ENCODE measurements around the gene LANCL1. TPM values are rescaled to one million over a fixed set of nuclear protein-coding genes. Genes with fewer than 3 reads are reported as not detected.
"Not testable (repeated sequence)": the region's sequence is repeated elsewhere in the genome, so short reads cannot be mapped to it uniquely, and the experiment has no call there.

Gene LANCL1
- polyA plus RNA-seq, 1 of the 3 experiments (the other 2 are of a cell fraction): 34.3 TPM

DNA sequence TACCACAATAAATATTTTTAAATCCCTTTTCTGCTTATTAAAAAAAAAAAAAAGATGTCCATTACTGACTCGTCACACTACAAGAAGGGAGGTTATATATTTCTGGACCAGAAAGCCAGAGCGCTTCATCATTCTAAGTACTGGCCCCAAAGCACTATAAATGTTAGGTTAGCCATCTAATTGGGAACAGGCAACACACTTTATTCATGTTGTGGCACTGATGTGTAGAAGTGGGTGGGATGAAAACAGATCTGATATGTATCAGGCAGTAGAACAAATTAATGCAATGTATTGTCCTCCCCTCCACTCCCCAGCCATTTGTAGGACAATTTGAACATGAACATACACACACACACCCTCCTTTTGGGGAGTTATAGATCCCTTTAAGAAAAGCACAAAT is 24.4 kb downstream of the LANCL1 start:
- H3K4me2 ChIP-seq: no peak overlapping the region
- H3K4me1 ChIP-seq (ENCODE audit: control insufficient read depth in 1 of 2, insufficient read depth in 2 of 2, low read depth in 1 of 2, low read length in 1 of 2): peaks cover 0 to 6% of the 10 kb centered on the region in 2 experiments; a peak in 2 of 4 replicates
- H3K9ac ChIP-seq: no peak overlapping the region
- POLR2A ChIA-PET: no interaction called here
- no peaks in the 10 kb centered on the region for H3F3A ChIP-seq (replicated peaks; ENCODE audit: insufficient read depth)
- H3K4me3 ChIP-seq (ENCODE audit: low read depth in 2 of 2, low read length in 1 of 2): no peak overlapping the region
- H3K9me2 ChIP-seq: no peaks in the 10 kb centered on the region
- CTCF ChIA-PET: interaction anchor here (1.0 kb wide), 1 partner anchor 51 kb away, joined by 3 read pairs; no protein-coding TSS in a partner anchor
- TF ChIP-seq RCOR1 (IDR thresholded peaks at IDR 0.05; ENCODE audit: low read length): peak; percentile 56; the same call in 1 of the 2 replicates
- peak in 1 of 2 experiments; percentile 32; a peak in 1 of 4 replicates for TF ChIP-seq EP300 (IDR thresholded peaks at IDR 0.05; ENCODE audit: borderline replicate concordance in 1 of 2, low read depth in 1 of 2, low read length in 1 of 2)
- peak; percentile 55 for TF ChIP-seq GATA2 (CRISPR knock-in tag; IDR thresholded peaks at IDR 0.05)
- TF ChIP-seq MEF2A (IDR thresholded peaks at IDR 0.05; ENCODE audit: borderline replicate concordance, low read depth): no peak
- no peaks in the 10 kb centered on the region for H4K20me1 ChIP-seq (ENCODE audit: insufficient read depth)
- peaks cover 44 to 46% of the 10 kb centered on the region in 2 experiments for H3K36me3 ChIP-seq (replicated peaks in 1 of 2; ENCODE audit: control insufficient read depth in 1 of 2, insufficient read depth in 2 of 2, low read length in 1 of 2)
- H3K79me2 ChIP-seq (ENCODE audit: insufficient read depth): peaks cover 29% of the 10 kb centered on the region; the same call in 1 of the 2 replicates
- H2AFZ ChIP-seq (ENCODE audit: low read depth): no peak overlapping the region
- WGBS (ENCODE audit: low lambda C conversion rate): 95% methylated on average over 2 of the region's 2 CpGs
- no peaks in the 10 kb centered on the region for H3K27me3 ChIP-seq (ENCODE audit: insufficient read depth)
- 0 out of 2 replicates have a peak, but pooled peaks cover 5% of the 10 kb centered on the region for H3K9me3 ChIP-seq
- no peak overlapping the region for H3K27ac ChIP-seq (ENCODE audit: low read depth in 2 of 2, low read length in 1 of 2)
- peak; percentile 20 for DNase-seq

DNA sequence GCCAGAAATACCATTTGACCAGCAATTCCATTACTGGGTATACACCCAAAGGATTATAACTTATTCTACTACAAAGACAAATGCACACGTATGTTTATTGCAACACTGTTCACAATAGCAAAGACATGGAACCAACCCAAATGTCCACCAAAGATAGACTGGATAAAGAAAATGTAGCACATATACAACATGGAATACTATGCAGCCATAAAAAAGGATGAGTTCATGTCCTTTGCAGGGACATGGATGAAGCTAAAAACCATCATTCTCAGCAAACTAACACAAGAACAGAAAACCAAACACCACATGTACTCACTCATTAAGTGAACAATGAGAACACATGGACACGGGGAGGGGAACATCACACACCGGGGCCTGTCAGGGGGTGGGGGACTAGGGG is 25.6 kb downstream of the LANCL1 start:
- H3K27ac ChIP-seq (ENCODE audit: low read depth in 2 of 2, low read length in 1 of 2); H3K9me2 ChIP-seq; H3K4me2 ChIP-seq; H3K9ac ChIP-seq; DNase-seq; H3K9me3 ChIP-seq; H3F3A ChIP-seq (replicated peaks; ENCODE audit: insufficient read depth); H2AFZ ChIP-seq (ENCODE audit: low read depth); H3K4me3 ChIP-seq (ENCODE audit: low read depth in 2 of 2, low read length in 1 of 2); H3K27me3 ChIP-seq (ENCODE audit: insufficient read depth); POLR2A ChIA-PET; CTCF ChIA-PET; H4K20me1 ChIP-seq (ENCODE audit: insufficient read depth); H3K4me1 ChIP-seq (ENCODE audit: control insufficient read depth in 1 of 2, insufficient read depth in 2 of 2, low read depth in 1 of 2, low read length in 1 of 2): not testable (repeated sequence)
- 96% methylated on average over 3 of the region's 3 CpGs for WGBS (ENCODE audit: low lambda C conversion rate)
- peaks cover 29% of the 10 kb centered on the region; the same call in 1 of the 2 replicates for H3K79me2 ChIP-seq (ENCODE audit: insufficient read depth)
- H3K36me3 ChIP-seq (replicated peaks in 1 of 2; ENCODE audit: control insufficient read depth in 1 of 2, insufficient read depth in 2 of 2, low read length in 1 of 2): peaks cover 35 to 49% of the 10 kb centered on the region in 2 experiments

DNA sequence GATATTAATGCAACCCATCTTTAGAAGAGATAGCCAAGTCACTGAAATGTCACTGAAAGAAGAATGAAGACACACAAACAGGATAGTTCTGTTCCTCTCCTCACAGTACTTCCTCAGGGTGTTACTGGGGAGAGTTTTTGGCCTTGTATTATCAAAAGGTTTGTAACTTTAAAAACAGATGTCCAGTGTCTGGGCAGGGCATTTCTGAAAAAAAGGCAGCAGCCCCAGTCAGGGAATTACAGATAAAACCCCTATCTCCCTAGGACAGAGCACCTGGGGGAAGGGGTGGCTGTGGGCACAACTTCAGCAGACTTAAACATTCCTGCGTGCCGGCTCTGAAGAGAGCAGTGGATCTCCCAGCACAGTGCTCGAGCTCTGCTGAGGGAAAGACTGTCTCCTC is 30.8 kb downstream of the LANCL1 start:
- POLR2A ChIA-PET: no interaction called here
- TF ChIP-seq FOXM1 (IDR thresholded peaks at IDR 0.05; ENCODE audit: low read depth): no peak
- TF ChIP-seq, protein P1, sequence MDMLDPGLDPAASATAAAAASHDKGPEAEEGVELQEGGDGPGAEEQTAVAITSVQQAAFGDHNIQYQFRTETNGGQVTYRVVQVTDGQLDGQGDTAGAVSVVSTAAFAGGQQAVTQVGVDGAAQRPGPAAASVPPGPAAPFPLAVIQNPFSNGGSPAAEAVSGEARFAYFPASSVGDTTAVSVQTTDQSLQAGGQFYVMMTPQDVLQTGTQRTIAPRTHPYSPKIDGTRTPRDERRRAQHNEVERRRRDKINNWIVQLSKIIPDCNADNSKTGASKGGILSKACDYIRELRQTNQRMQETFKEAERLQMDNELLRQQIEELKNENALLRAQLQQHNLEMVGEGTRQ (IDR thresholded peaks at IDR 0.05; ENCODE audit: borderline replicate concordance, low read depth, low read length): no peak
- no peaks in the 10 kb centered on the region for H3K9me2 ChIP-seq
- H3K27ac ChIP-seq (ENCODE audit: low read depth in 2 of 2, low read length in 1 of 2): no peak overlapping the region
- H3K4me3 ChIP-seq (ENCODE audit: low read depth in 2 of 2, low read length in 1 of 2): no peak overlapping the region
- 100% methylated on average over 2 of the region's 3 CpGs for WGBS (ENCODE audit: low lambda C conversion rate)
- H3K4me2 ChIP-seq: no peak overlapping the region
- H3K4me1 ChIP-seq (ENCODE audit: control insufficient read depth in 1 of 2, insufficient read depth in 2 of 2, low read depth in 1 of 2, low read length in 1 of 2): no peaks in the 10 kb centered on the region; a peak in 1 of 4 replicates
- H3K9me3 ChIP-seq: 0 out of 2 replicates have a peak, but pooled peaks cover 5% of the 10 kb centered on the region
- H3F3A ChIP-seq (replicated peaks; ENCODE audit: insufficient read depth): no peaks in the 10 kb centered on the region
- CTCF ChIA-PET: interaction anchor here (0.6 to 1.8 kb wide), 6 partner anchors 10 to 172 kb away, joined by 3 to 7 read pairs (median 4); partner anchors contain the start of gene LANCL1
- H3K9ac ChIP-seq: no peak overlapping the region
- H3K36me3 ChIP-seq (replicated peaks in 1 of 2; ENCODE audit: control insufficient read depth in 1 of 2, insufficient read depth in 2 of 2, low read length in 1 of 2): peaks cover 17 to 22% of the 10 kb centered on the region in 2 experiments
- no peak overlapping the region for H2AFZ ChIP-seq (ENCODE audit: low read depth)
- H3K79me2 ChIP-seq (ENCODE audit: insufficient read depth): peaks cover 22% of the 10 kb centered on the region; the same call in 1 of the 2 replicates
- DNase-seq: no peak
- no peaks in the 10 kb centered on the region for H4K20me1 ChIP-seq (ENCODE audit: insufficient read depth)
- no peaks in the 10 kb centered on the region for H3K27me3 ChIP-seq (ENCODE audit: insufficient read depth)

Measured in SK-N-SH (cell line).